NCI-H774 (cell line): Measurements from ENCODE around the gene CASZ1.

Experiments
- DNase-seq: peaks from one replicate; lab custom pipeline; 2025; lab: John Stamatoyannopoulos, UW

Gene CASZ1

GRCh38 chr1:10671622-10672342 is 124.7 kb downstream of the CASZ1 start:
- no peak for DNase-seq

- no peak for DNase-seq
Measured at GRCh38 chr1:10671090-10671489, 125.4 kb downstream of the CASZ1 start.

GRCh38 chr1:10670190-10670589 is 126.3 kb downstream of the CASZ1 start:
- no peak for DNase-seq

GRCh38 chr1:10669570-10669969 is 126.9 kb downstream of the CASZ1 start:
- no peak for DNase-seq

- DNase-seq = no peak
Measured at GRCh38 chr1:10667861-10668761, 128.3 kb downstream of the CASZ1 start.

- DNase-seq = no peak
Measured at GRCh38 chr1:10665930-10666850, 130.3 kb downstream of the CASZ1 start.

GRCh38 chr1:10665226-10665625 is 131.2 kb downstream of the CASZ1 start:
- no peak for DNase-seq

- no peak for DNase-seq
Measured at GRCh38 chr1:10664251-10664650, 132.2 kb downstream of the CASZ1 start.

GRCh38 chr1:10663678-10664035 is 132.8 kb downstream of the CASZ1 start:
- no peak for DNase-seq

- DNase-seq = no peak
Measured at GRCh38 chr1:10662824-10663677, 133.4 kb downstream of the CASZ1 start.

GRCh38 chr1:10662090-10662688 is 134.3 kb downstream of the CASZ1 start:
- DNase-seq = no peak

- no peak for DNase-seq
Measured at GRCh38 chr1:10661453-10661852, 135.0 kb downstream of the CASZ1 start.

GRCh38 chr1:10659646-10660540 is 136.6 kb downstream of the CASZ1 start:
- DNase-seq = no peak

- DNase-seq = no peak
Measured at GRCh38 chr1:10659218-10659617, 137.2 kb downstream of the CASZ1 start.

- DNase-seq = no peak
Measured at GRCh38 chr1:10658396-10659066, 137.9 kb downstream of the CASZ1 start.

- DNase-seq = no peak
Measured at GRCh38 chr1:10657088-10657847, 139.2 kb downstream of the CASZ1 start.

- DNase-seq = no peak
Measured at GRCh38 chr1:10656431-10656830, 140.0 kb downstream of the CASZ1 start.

GRCh38 chr1:10655002-10655401 is 141.4 kb downstream of the CASZ1 start:
- no peak for DNase-seq
